Measurements from ENCODE around the gene FLOT2.

- TF ChIP-seq BHLHE40 (IDR thresholded peaks at IDR 0.05; ENCODE audit: borderline replicate concordance) (no peak), HDGF (IDR thresholded peaks at IDR 0.05; ENCODE audit: borderline replicate concordance) (no peak), ELF4 (IDR thresholded peaks at IDR 0.05) (no peak), SP1 (IDR thresholded peaks at IDR 0.05) (no peak), PKNOX1 (IDR thresholded peaks at IDR 0.05) (no peak), FOXA1 (IDR thresholded peaks at IDR 0.05) (no peak), FOXM1 (IDR thresholded peaks at IDR 0.05; ENCODE audit: borderline replicate concordance) (no peak), L3MBTL2 (conservative IDR thresholded peaks at IDR 0.05) (no peak), SUZ12 (IDR thresholded peaks at IDR 0.05) (no peak), LEF1 (IDR thresholded peaks at IDR 0.05; ENCODE audit: borderline replicate concordance) (no peak), CTBP1 (IDR thresholded peaks at IDR 0.05; ENCODE audit: borderline replicate concordance) (no peak), NFRKB (IDR thresholded peaks at IDR 0.05) (no peak)
Measured at GRCh38 chr17:28888832-28889231, 8.7 kb downstream of the FLOT2 start.

Measured in HEK293T (cell line).